Stimulated activated CD8-positive, alpha-beta memory T cell treated with anti-CD3 and anti-CD28 coated beads, Interleukin-4, amount 100 ng/mL, for 48 hours (primary cell): ENCODE results near the gene NDUFS5.
"Not testable (repeated sequence)": the region's sequence is repeated elsewhere in the genome, so short reads cannot be mapped to it uniquely, and the experiment has no call there.

Experiments used
- DNase-seq: peaks from one replicate; pipeline ENCODE4 v3.0.0-alpha.2; 2020

NDUFS5 gene

GRCh38 chr1:39016604-39017171, 9.5 kb upstream of the NDUFS5 start:
- DNase-seq = no peak

GRCh38 chr1:39017266-39017665, 8.9 kb upstream of the NDUFS5 start:
- DNase-seq = no peak

GRCh38 chr1:39020494-39020893, 5.7 kb upstream of the NDUFS5 start:
- DNase-seq = not testable (repeated sequence)

DNA sequence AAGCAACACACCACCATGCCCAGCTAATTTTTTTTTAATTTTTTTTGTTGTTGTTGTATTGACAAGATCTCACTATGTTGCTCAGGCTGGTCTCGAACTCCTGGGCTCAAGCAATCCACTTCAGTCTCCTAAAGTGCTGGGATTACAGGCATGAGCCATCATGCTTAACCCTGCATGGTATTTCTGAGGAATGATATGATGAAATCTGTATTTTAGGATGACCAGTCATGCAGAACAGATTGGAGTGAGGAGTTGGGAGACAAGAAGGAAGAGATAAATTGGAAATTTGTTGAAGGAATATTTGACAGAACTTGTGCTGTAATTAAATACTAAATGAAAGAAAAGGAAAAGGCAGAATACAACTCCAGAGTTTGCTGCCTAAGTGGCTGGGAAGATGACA, 4.7 kb upstream of the NDUFS5 start:
- DNase-seq = no peak

DNA sequence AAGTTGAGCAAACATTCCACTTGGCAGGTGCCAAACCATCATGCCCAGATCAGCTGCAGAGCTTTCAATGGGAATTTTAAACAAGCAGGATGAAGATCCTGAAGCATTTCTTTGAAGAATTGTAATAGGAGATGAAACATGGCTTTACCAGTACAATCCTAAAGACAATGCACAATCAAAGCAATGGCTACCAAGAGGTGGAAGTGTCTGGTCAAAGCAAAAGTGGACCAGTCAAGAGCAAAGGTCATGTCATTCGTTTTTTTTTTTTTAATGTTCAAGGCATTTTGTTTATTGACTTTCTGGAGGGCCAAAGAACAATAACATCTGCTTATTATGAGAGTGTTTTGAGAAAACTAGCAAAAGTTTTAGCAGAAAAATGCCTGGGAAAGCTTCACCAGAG, 3.0 kb upstream of the NDUFS5 start:
- DNase-seq = no peak

GRCh38 chr1:39026866-39027507, 837 bp downstream of the NDUFS5 start:
- peak; percentile 30 for DNase-seq

DNA sequence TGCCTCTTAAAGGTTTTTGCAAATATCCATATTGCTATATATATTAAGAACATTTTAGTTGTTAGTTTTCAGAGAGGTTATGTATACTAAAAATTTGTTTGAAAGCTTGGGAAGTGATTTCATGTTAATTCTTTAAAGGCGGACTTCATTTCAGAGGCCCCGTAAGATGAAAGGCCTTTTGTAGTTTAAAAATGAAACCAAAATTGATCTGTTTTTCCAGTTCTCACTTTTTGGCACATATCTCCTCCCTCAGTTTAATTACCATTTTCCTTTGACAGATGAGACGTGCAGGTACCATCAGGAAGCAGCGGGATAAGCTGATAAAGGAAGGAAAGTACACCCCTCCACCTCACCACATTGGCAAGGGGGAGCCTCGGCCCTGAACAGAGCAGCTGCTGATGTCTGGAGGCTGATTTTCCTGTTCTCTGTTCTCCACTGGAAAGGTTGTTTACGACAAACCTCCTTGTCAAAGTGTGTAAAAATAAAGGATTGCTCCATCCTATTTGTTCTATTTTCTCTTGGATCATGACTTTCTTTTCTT, 8.0 kb downstream of the NDUFS5 start:
- no peak for DNase-seq

- DNase-seq = no peak
Measured at GRCh38 chr1:39036678-39037077, 10.5 kb downstream of the NDUFS5 start.

- DNase-seq = no peak
Measured at GRCh38 chr1:39043513-39043912, 17.4 kb downstream of the NDUFS5 start.

GRCh38 chr1:39044762-39045161, 18.6 kb downstream of the NDUFS5 start:
- DNase-seq = no peak

GRCh38 chr1:39045231-39045630, 19.1 kb downstream of the NDUFS5 start:
- no peak for DNase-seq

DNA sequence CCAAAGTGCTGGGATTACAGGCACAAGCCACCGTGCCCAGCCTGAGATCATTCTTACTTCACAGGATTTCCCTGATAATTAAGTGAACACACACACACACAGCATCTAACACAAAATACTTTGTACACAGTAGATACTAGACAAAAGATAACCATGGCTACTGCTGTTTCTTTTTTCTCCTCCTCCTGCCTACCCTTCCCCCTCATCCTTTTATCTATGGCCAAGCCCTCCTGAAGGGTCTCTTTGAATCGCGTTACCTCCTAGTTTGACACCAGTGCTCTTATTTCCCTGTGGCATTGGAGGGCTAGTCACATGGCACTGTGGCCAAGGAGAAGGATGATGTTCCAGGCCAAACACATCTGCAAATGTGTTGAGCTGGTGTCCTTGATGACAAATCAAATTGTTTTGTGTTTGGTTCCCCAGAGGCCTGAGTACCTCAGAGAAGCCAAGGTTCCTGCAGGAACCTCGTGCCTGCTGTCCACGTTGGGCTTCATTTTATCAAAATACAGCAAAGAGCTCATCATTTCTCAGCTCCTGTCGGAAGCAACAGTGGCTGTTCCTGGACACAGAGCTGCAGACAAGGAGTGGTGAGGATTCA, 20.6 kb downstream of the NDUFS5 start:
- DNase-seq = no peak

DNA sequence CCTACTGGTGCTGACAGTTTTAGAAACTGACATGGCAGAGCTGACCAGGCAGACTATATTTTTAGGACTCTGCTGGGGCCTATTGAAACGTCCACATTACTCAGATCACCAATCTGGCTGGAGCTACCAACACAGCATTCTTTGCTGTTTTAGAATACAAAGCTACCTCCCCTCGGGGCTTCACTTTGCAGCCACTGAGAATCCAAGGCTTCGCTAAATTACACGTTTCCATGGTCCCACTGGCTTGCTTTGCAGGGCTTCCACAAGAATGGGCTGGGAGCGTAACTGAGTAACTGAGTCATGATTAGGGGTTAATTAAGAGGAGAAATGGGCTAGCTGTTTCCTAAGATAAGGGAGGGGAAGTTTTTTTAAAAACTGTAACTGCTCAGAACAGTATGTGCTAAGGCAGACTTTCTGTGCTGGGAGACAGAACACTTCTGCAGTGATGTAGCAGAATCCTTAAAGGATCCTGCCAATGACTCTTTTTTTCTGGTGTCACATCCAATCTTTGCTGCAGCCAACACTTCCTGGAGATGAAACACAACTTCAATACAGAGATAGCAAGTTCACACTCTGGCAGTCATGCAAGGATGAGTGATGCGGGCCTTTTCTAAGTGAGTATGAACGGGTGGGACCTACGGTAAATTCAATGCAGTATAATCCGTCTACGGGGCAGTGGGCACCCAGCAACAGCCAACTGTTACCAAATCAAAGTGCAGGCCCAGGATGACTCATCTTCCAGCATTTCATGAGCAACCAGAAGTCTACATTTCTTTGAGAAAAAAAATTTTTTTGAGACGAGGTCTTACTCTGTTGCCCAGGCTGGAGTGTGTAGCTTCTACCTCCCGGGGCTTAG, 21.5 kb downstream of the NDUFS5 start:
- no peak for DNase-seq

- no peak for DNase-seq
Measured at GRCh38 chr1:39048745-39049370, 22.7 kb downstream of the NDUFS5 start.

- DNase-seq = no peak
Measured at GRCh38 chr1:39050001-39050400, 23.9 kb downstream of the NDUFS5 start.

GRCh38 chr1:39051193-39051850, 25.2 kb downstream of the NDUFS5 start:
- not testable (repeated sequence) for DNase-seq

GRCh38 chr1:39051956-39052355, 25.8 kb downstream of the NDUFS5 start:
- DNase-seq = no peak

GRCh38 chr1:39055213-39055710, 29.1 kb downstream of the NDUFS5 start:
- DNase-seq = not testable (repeated sequence)

- not testable (repeated sequence) for DNase-seq
Measured at GRCh38 chr1:39061516-39061915, 35.4 kb downstream of the NDUFS5 start.

DNA sequence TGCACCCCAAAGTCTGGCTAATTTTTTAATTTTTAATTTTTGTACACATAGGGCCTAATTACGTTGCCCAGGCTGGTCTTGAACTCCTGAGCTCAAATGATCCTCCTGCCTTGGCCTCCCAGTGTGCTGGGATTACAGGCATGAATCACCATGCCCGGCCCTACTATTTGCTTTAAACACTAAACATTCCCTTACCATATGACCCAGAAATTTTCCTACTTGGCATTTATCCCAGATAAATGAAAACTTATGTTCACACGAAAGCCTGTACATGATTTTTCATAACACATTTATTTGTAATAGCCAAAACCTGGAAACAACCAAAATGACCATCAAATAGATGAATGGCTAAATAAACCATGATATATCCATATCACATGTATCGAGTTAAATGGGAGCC, 35.8 kb downstream of the NDUFS5 start:
- no peak for DNase-seq

- DNase-seq = no peak
Measured at GRCh38 chr1:39063191-39063590, 37.0 kb downstream of the NDUFS5 start.

- no peak for DNase-seq
Measured at GRCh38 chr1:39063775-39064174, 37.6 kb downstream of the NDUFS5 start.
